B cell (primary cell): Measurements from ENCODE around the gene PDK4. TPM values are rescaled to one million over a fixed set of nuclear protein-coding genes. Genes with fewer than 3 reads are reported as not detected.

Experiments
- ATAC-seq: fragments of 200-7000 bp; cut with Tn5 transposase; one replicate; pipeline ENCODE4 v1.10.0; 2021; ENCODE audit warnings: low read depth, mild to moderate bottlenecking, moderate number of reproducible peaks, moderate library complexity
- CTCF ChIA-PET: fragments of 350-600 bp; sonication (Branson Sonifier 250); formaldehyde crosslinking; loops from one replicate; lab custom pipeline; 2021; ENCODE audit warnings: antibody characterized with exemption, inconsistent platforms; lab: Charles Lee
- POLR2A ChIA-PET: fragments of 350-600 bp; sonication (Branson Sonifier 250); formaldehyde crosslinking; loops from one replicate; lab custom pipeline; 2021; ENCODE audit warnings: antibody characterized with exemption; lab: Charles Lee
- DNase-seq: peaks from one replicate; pipeline ENCODE4 v3.0.0; 2013
- H2AFZ ChIP-seq: 2 replicates; pipeline ENCODE4 v1.6.1; 2012; ENCODE audit warnings: mild to moderate bottlenecking, low read depth, low read length; ENCODE audit not compliant: insufficient read depth, poor library complexity, severe bottlenecking
- H3K27ac ChIP-seq, 2 donors: 1 replicate in 1 of 2; 2 replicates in 1 of 2; pipeline ENCODE4 v1.5.1; 2012 to 2013; ENCODE audit warnings: low read length in 2 of 2, mild to moderate bottlenecking in 2 of 2, moderate library complexity in 1 of 2
- H3K27me3 ChIP-seq, 4 experiments: fragments of 200-600 bp in 1 of 4; sonication (generic) in 1 of 4; replicated peaks in 1 of 4; 1 replicate in 2 of 4; 2 replicates in 2 of 4; pipeline versions ENCODE4 v1.6.1 to v1.7.0; 2013 to 2016; ENCODE audit warnings: low read length in 3 of 4, mild to moderate bottlenecking in 2 of 4, mixed read lengths in 1 of 4, moderate library complexity in 1 of 4; ENCODE audit not compliant: insufficient read depth in 4 of 4, control insufficient read depth in 3 of 4; ENCODE audit errors: control extremely low read depth in 1 of 4
- H3K36me3 ChIP-seq, 2 experiments: replicated peaks in 1 of 2; 1 replicate in 1 of 2; 2 replicates in 1 of 2; pipeline versions ENCODE4 v1.6.1 to v1.7.1; 2013; ENCODE audit warnings: low read length in 1 of 2; ENCODE audit not compliant: insufficient read depth in 2 of 2, control insufficient read depth in 1 of 2; ENCODE audit errors: control extremely low read depth in 1 of 2, extremely low read depth in 1 of 2
- H3K4me1 ChIP-seq, 2 donors: fragments of 200-600 bp in 1 of 2; sonication (generic) in 1 of 2; 1 replicate in 1 of 2; 2 replicates in 1 of 2; pipeline versions ENCODE4 v1.5.1 to v1.6.1; 2013 to 2017; ENCODE audit warnings: low read length in 2 of 2; ENCODE audit not compliant: control insufficient read depth in 2 of 2, insufficient read depth in 2 of 2
- H3K4me2 ChIP-seq: replicated peaks from 2 replicates; pipeline ENCODE3; 2012; ENCODE audit warnings: mild to moderate bottlenecking, low read depth, low read length; ENCODE audit not compliant: poor library complexity, severe bottlenecking
- H3K4me3 ChIP-seq, 5 experiments: fragments of 200-600 bp in 1 of 5; sonication (generic) in 1 of 5; 1 replicate in 3 of 5; 2 replicates in 2 of 5; pipeline versions ENCODE4 v1.5.1 to v1.7.0; 2011 to 2016; ENCODE audit warnings: low read length in 4 of 5, mild to moderate bottlenecking in 4 of 5, low read depth in 2 of 5, control low read depth in 1 of 5, moderate library complexity in 1 of 5; ENCODE audit not compliant: insufficient read depth in 1 of 5; ENCODE audit errors: control extremely low read depth in 1 of 5, extremely low read depth in 1 of 5
- H3K79me2 ChIP-seq: fragments of 200-600 bp; sonication (generic); one replicate; pipeline ENCODE4 v1.6.0; 2016; ENCODE audit warnings: low read length; ENCODE audit not compliant: control insufficient read depth, insufficient read depth
- H3K9ac ChIP-seq: fragments of 200-600 bp; sonication (generic); 2 replicates; pipeline ENCODE4 v1.6.1; 2017; ENCODE audit warnings: mild to moderate bottlenecking, low read length, moderate library complexity
- H3K9me3 ChIP-seq, 3 donors: one replicate each; pipeline versions ENCODE4 v1.6.1 to v1.7.1; 2013; ENCODE audit warnings: low read length in 2 of 3; ENCODE audit not compliant: control insufficient read depth in 2 of 3, insufficient read depth in 1 of 3; ENCODE audit errors: control extremely low read depth in 1 of 3
- H4K20me1 ChIP-seq: 2 replicates; pipeline ENCODE4 v1.6.0; 2012; ENCODE audit warnings: mild to moderate bottlenecking, low read length; ENCODE audit not compliant: insufficient read depth, control insufficient read depth, poor library complexity, severe bottlenecking
- H3K27ac Mint-ChIP-seq: one replicate; pipeline ENCODE4 v1.8.0; 2021; ENCODE audit warnings: mixed read lengths
- H3K27me3 Mint-ChIP-seq: one replicate; pipeline ENCODE4 v1.8.0; 2021; ENCODE audit warnings: mixed read lengths
- H3K4me1 Mint-ChIP-seq: one replicate; pipeline ENCODE4 v1.8.0; 2021; ENCODE audit warnings: mixed read lengths
- H3K4me3 Mint-ChIP-seq: one replicate; pipeline ENCODE4 v1.8.0; 2021; ENCODE audit warnings: mixed read lengths
- H3K9me3 Mint-ChIP-seq: one replicate; pipeline ENCODE4 v1.8.0; 2022; ENCODE audit warnings: mixed read lengths; ENCODE audit not compliant: insufficient read depth
- CTCF ChIP-seq: fragments of 200-600 bp; IDR thresholded peaks from one replicate; pipeline ENCODE4 v1.8.0; 2022; ENCODE audit warnings: antibody characterized with exemption, mild to moderate bottlenecking
- EZH2 ChIP-seq: IDR thresholded peaks from 2 replicates; pipeline ENCODE4 v1.6.1; 2012; ENCODE audit warnings: borderline replicate concordance, low read depth, mild to moderate bottlenecking, moderate library complexity, low read length; ENCODE audit not compliant: insufficient read depth, poor library complexity, severe bottlenecking
- WGBS: methylation state at CpG from one replicate; pipeline ENCODE4 v1.1.5; 2013; ENCODE audit warnings: missing lambda C conversion rate; ENCODE audit not compliant: insufficient coverage; 5-methylcytosine and 5-hydroxymethylcytosine counted together
- intact Hi-C: fragments of 100-400 bp; cut with micrococcal nuclease; formaldehyde crosslinking; loops from one replicate; pipeline ENCODE4 v1.10.0; 2022
- polyA plus RNA-seq: library from polyadenylated mRNA; depleted of rRNA; stranded (reverse); fragments of >200 nt; gene quantifications from 2 replicates; pipeline ENCODE4 v1.2.3, GENCODE V29; 2012
- total RNA-seq, 2 donors: library from RNA; stranded (reverse); fragments of 120-200 nt in 1 of 2; gene quantifications; 1 replicate in 1 of 2; 2 replicates in 1 of 2; pipeline versions ENCODE4 v1.2.3 to v1.2.4, GENCODE V29; 2013 to 2022

The PDK4 gene
- total and polyA plus RNA-seq, 2 donors (not counting 1 experiment from before 2014, with no cell fraction given) = 0.54 to 6.8 TPM

DNA sequence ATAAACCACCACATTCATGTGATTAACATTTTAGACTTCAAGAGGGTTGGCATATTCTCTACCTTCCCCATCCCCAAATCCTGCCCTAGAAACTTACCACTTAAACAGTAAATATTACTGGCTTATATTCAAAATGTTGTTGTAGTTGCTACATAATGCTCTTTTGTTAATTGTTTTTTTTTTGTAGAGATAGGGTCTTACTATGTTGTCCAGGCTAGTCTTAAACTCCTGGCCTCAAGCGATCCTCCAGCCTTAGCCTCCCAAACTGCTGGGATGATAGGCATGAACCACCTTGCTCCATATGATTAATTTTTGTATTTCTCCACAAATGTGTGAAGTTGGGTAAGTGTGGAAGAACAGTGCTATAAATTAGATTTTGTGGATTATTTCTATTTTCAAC, 6.5 kb downstream of the PDK4 start:
- intact Hi-C loops = loop anchor here (5.0 kb wide), 1 partner anchor 42 kb away; no protein-coding TSS in a partner anchor
- DNase-seq (no peak), ATAC-seq (no peak)
- Histone ChIP-seq H3K9me3 (no peaks in the 10 kb centered on the region), H3K4me1 (no peaks in the 10 kb centered on the region), H3K9ac (no peak overlapping the region), H3K27me3 (no peaks in the 10 kb centered on the region), H3K4me3 (no peak overlapping the region), H4K20me1 (no peaks in the 10 kb centered on the region), H3K27ac (no peak overlapping the region), H3K36me3 (no peaks in the 10 kb centered on the region), H3K79me2 (no peaks in the 10 kb centered on the region), H3K4me2 (no peak overlapping the region), H2AFZ (no peak overlapping the region)
- Mint-ChIP-seq H3K4me1 (peaks cover 12% of the 10 kb centered on the region), H3K4me3 (no peak overlapping the region), H3K9me3 (no peaks in the 10 kb centered on the region), H3K27me3 (no peaks in the 10 kb centered on the region), H3K27ac (no peak overlapping the region)
- CTCF ChIA-PET = no interaction called here
- POLR2A ChIA-PET = no interaction called here
- WGBS = no CpG with 5 or more reads among the region's 1 CpG
- no peak for TF ChIP-seq CTCF
- no peak for TF ChIP-seq EZH2

DNA sequence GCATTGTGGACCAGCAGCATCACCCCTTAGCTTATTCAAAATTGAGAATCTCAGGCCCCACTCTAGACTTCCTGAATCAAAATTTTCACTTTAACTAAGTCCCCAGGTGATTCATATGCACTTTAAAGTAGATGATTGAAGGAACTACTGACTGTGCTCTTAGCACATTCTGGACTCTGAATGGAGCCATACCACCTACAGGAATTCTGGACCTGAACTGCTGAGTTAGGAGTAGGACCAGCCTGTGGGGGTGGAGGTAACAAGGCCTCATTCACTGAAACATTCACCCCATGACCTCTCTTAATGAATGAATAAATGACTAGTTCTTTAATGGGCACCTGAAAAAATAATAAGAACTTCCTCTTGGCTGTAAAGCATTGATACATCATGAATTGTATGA, 7.3 kb downstream of the PDK4 start:
- CTCF ChIA-PET = interaction anchor here (1.3 kb wide), 1 partner anchor 97 kb away, joined by 5 read pairs; no protein-coding TSS in a partner anchor
- H3K9me3 ChIP-seq = no peaks in the 10 kb centered on the region
- H3K79me2 ChIP-seq = no peaks in the 10 kb centered on the region
- no peaks in the 10 kb centered on the region for H3K36me3 ChIP-seq
- Mint-ChIP-seq H3K4me3 (no peak overlapping the region), H3K9me3 (no peaks in the 10 kb centered on the region), H3K27ac (no peak overlapping the region), H3K27me3 (no peaks in the 10 kb centered on the region), H3K4me1 (peaks cover 12% of the 10 kb centered on the region)
- peak overlapping the region; percentile 3 for H2AFZ ChIP-seq
- no peaks in the 10 kb centered on the region for H3K27me3 ChIP-seq
- intact Hi-C loops = no loop called here
- no peaks in the 10 kb centered on the region for H3K4me1 ChIP-seq
- no peak overlapping the region for H3K4me2 ChIP-seq
- H4K20me1 ChIP-seq = no peaks in the 10 kb centered on the region
- TF ChIP-seq EZH2 = no peak
- TF ChIP-seq CTCF = no peak
- POLR2A ChIA-PET = no interaction called here
- no peak overlapping the region for H3K4me3 ChIP-seq
- ATAC-seq (no peak), DNase-seq (no peak)
- H3K9ac ChIP-seq = no peak overlapping the region
- no peak overlapping the region for H3K27ac ChIP-seq
